ENCODE data around the gene SPATA25. TPM values are rescaled to one million over a fixed set of nuclear protein-coding genes. Genes with fewer than 3 reads are reported as not detected.

Gene SPATA25
- total RNA-seq, result 0.97 and 1.8 TPM in 2 replicates

GRCh38 chr20:45887346-45887715 lies at the start of gene SPATA25:
Gene SPATA25 (minus strand): TSS chr20:45887622. CDS start chr20:45887590, 32 bp downstream.

GRCh38 chr20:45934586-45935415 lies 47.4 kb upstream of the SPATA25 start, which contains the start of gene PCIF1:
Gene PCIF1 (plus strand): TSS chr20:45934683. CDS start chr20:45939000, 4,317 bp downstream.

GRCh38 chr20:45911486-45912343 lies 24.3 kb upstream of the SPATA25 start, which contains the start of gene PLTP:
Gene PLTP (minus strand): TSS chr20:45912155. CDS start chr20:45911452, 703 bp downstream.

GRCh38 chr20:45890985-45891983 lies 3.9 kb upstream of the SPATA25 start, which contains the start of the genes CTSA and NEURL2:
Gene CTSA (plus strand): TSS chr20:45891335. CDS start chr20:45891569, 234 bp downstream.
Gene NEURL2 (minus strand): TSS chr20:45891208. CDS start chr20:45890991, 217 bp downstream.

GRCh38 chr20:45880988-45881788 lies 6.2 kb downstream of the SPATA25 start, which contains the start of gene ZSWIM1:
Gene ZSWIM1 (plus strand): TSS chr20:45881227. CDS start chr20:45882593, 1,366 bp downstream.

GRCh38 chr20:45857114-45857881 lies 30.1 kb downstream of the SPATA25 start, which contains the start of the genes ACOT8 and ZSWIM3:
Gene ACOT8 (minus strand): TSS chr20:45857392. CDS start chr20:45857315, 77 bp downstream.
Gene ZSWIM3 (plus strand): TSS chr20:45857614. CDS start chr20:45857826, 212 bp downstream.

Other genes with a start within 250 kb of the SPATA25 start
- gene WFDC11, start 217.4 kb downstream of the SPATA25 start, total RNA-seq, result not detected in 2 replicates
- not detected in 2 replicates for gene WFDC13, start 185.6 kb downstream of the SPATA25 start, total RNA-seq
- gene WFDC10B, start 182.6 kb downstream of the SPATA25 start, total RNA-seq, result 0.32 TPM in 1 of 2 replicates, not detected in the other
- not detected in 2 replicates for gene SPINT4, start 165.3 kb downstream of the SPATA25 start, total RNA-seq
- 0.61 TPM in 1 of 2 replicates, not detected in the other for gene WFDC3, start 95.7 kb downstream of the SPATA25 start, total RNA-seq
- gene DNTTIP1, start 95.7 kb downstream of the SPATA25 start, total RNA-seq, result 5.5 and 13.8 TPM in 2 replicates
- 2.3 and 4.5 TPM in 2 replicates for gene UBE2C, start 75.0 kb downstream of the SPATA25 start, total RNA-seq
- gene TNNC2, start 60.3 kb downstream of the SPATA25 start, total RNA-seq, result not detected in 2 replicates
- gene SNX21, start 53.8 kb downstream of the SPATA25 start, total RNA-seq, result 75.3 and 91.8 TPM in 2 replicates
- gene ACOT8, start 30.2 kb downstream of the SPATA25 start, total RNA-seq, result 27.6 and 32.8 TPM in 2 replicates
- 4.7 and 5.5 TPM in 2 replicates for gene ZSWIM3, start 30.0 kb downstream of the SPATA25 start, total RNA-seq
- gene ZSWIM1, start 6.4 kb downstream of the SPATA25 start, total RNA-seq, result 12.0 and 13.5 TPM in 2 replicates
- gene NEURL2, start 3.6 kb upstream of the SPATA25 start, total RNA-seq, result 3.9 and 4.1 TPM in 2 replicates
- 102 and 119 TPM in 2 replicates for gene CTSA, start 3.7 kb upstream of the SPATA25 start, total RNA-seq
- 21.7 and 23.0 TPM in 2 replicates for gene PLTP, start 24.5 kb upstream of the SPATA25 start, total RNA-seq
- 19.3 and 20.6 TPM in 2 replicates for gene PCIF1, start 47.1 kb upstream of the SPATA25 start, total RNA-seq
- 27.7 and 34.7 TPM in 2 replicates for gene ZNF335, start 84.6 kb upstream of the SPATA25 start, total RNA-seq
- gene MMP9, start 121.3 kb upstream of the SPATA25 start, total RNA-seq, result 0.16 TPM in 1 of 2 replicates, not detected in the other
- not detected in 2 replicates for gene SLC12A5, start 141.6 kb upstream of the SPATA25 start, total RNA-seq
- gene NCOA5, start 202.3 kb upstream of the SPATA25 start, total RNA-seq, result 21.1 and 27.7 TPM in 2 replicates
- gene CD40, start 230.7 kb upstream of the SPATA25 start, total RNA-seq, result 9.1 and 10.5 TPM in 2 replicates